SK-N-MC (cell line): ENCODE measurements around the gene SHB.

Experiments
- EZH2 ChIP-seq: fragments of 200-600 bp; sonication (generic); IDR thresholded peaks from one replicate; pipeline ENCODE4 v1.6.1; 2017; ENCODE audit warnings: antibody characterized with exemption
- FOXP2 ChIP-seq: optimal IDR thresholded peaks from 2 replicates; pipeline ENCODE3; 2011; ENCODE audit warnings: mild to moderate bottlenecking, moderate library complexity; ENCODE audit not compliant: insufficient read depth; ENCODE audit errors: extremely low read length, control extremely low read depth
- POLR2AphosphoS5 ChIP-seq: IDR thresholded peaks from 2 replicates; pipeline ENCODE4 v1.6.1; 2012; ENCODE audit warnings: mild to moderate bottlenecking, low read depth, low read length, borderline replicate concordance

DNA sequence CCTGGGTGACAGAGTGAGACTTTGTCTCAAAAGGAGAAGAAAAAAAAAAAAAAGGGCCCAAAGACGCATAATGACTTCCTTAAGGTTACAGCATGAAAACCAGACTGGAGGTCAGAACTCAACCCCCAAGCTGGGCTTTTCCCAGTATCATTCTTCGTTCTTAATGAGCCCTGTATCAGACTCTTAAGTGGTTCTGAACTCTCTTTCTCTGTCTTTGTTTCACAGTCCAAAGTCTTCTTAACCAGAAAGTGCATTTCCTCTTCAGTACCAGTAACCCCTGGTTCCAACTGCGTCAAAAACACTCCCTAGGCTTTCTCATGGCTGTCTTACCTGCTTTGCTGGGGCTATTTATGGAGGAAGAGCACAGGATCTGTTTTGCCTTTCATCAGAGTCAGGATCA, 38.4 kb upstream of the SHB start:
- no peak for TF ChIP-seq POLR2AphosphoS5
- TF ChIP-seq EZH2, result no peak
- no peak for TF ChIP-seq FOXP2
